ENCODE measurements around the gene OPRL1. TPM values are rescaled to one million over a fixed set of nuclear protein-coding genes. Genes with fewer than 3 reads are reported as not detected.

Gene OPRL1
- total RNA-seq, 4 donors from 2014 or later = 0.45 to 0.68 (median 0.52) TPM

DNA sequence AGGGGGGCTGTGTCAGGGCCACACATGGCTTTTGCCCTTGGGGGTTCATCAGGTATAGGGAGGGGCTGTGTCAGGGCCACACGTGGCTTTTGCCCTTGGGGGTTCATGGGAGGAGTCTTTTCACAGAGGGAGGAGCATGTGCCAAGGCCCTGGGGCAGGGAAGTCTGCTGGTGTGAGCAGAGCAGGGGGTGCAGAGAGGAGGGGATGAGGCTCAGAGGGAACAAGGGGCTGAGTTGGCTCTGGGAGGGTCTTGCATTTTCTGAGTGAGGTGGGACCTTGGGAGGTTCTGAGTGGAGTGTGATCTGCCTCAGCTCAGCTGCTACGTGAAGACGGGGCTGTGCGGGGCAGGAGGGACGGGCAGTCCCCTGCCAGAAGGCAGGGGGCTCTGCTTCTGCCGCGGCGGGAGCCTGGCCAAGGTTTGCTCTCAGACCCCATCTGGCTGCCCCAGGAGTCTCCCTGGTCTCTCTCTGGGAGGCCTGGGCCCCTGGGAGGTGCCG lies 24.4 kb upstream of the OPRL1 start:
- whole genome bisulfite sequencing = 64% methylated on average over 5 of the region's 9 CpGs
- Histone ChIP-seq H3K36me3 (no peaks in the 10 kb centered on the region), H3K4me3 (no peak overlapping the region), H3K4me1 (peaks cover 42% of the 10 kb centered on the region), H3K9me3 (no peaks in the 10 kb centered on the region), H3K27me3 (peaks cover 30% of the 10 kb centered on the region), H3K27ac (peak overlapping the region; percentile 62)
- TF ChIP-seq, protein P1, sequence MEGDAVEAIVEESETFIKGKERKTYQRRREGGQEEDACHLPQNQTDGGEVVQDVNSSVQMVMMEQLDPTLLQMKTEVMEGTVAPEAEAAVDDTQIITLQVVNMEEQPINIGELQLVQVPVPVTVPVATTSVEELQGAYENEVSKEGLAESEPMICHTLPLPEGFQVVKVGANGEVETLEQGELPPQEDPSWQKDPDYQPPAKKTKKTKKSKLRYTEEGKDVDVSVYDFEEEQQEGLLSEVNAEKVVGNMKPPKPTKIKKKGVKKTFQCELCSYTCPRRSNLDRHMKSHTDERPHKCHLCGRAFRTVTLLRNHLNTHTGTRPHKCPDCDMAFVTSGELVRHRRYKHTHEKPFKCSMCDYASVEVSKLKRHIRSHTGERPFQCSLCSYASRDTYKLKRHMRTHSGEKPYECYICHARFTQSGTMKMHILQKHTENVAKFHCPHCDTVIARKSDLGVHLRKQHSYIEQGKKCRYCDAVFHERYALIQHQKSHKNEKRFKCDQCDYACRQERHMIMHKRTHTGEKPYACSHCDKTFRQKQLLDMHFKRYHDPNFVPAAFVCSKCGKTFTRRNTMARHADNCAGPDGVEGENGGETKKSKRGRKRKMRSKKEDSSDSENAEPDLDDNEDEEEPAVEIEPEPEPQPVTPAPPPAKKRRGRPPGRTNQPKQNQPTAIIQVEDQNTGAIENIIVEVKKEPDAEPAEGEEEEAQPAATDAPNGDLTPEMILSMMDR (IDR thresholded peaks at IDR 0.05) = no peak
- no peak for TF ChIP-seq EP300 (IDR thresholded peaks at IDR 0.05)
- TF ChIP-seq POLR2A (IDR thresholded peaks at IDR 0.05) = no peak
- no peak for TF ChIP-seq POLR2AphosphoS5 (IDR thresholded peaks at IDR 0.05)
- DNase-seq (ENCODE audit: low spot score in 2 of 2) = no peak

DNA sequence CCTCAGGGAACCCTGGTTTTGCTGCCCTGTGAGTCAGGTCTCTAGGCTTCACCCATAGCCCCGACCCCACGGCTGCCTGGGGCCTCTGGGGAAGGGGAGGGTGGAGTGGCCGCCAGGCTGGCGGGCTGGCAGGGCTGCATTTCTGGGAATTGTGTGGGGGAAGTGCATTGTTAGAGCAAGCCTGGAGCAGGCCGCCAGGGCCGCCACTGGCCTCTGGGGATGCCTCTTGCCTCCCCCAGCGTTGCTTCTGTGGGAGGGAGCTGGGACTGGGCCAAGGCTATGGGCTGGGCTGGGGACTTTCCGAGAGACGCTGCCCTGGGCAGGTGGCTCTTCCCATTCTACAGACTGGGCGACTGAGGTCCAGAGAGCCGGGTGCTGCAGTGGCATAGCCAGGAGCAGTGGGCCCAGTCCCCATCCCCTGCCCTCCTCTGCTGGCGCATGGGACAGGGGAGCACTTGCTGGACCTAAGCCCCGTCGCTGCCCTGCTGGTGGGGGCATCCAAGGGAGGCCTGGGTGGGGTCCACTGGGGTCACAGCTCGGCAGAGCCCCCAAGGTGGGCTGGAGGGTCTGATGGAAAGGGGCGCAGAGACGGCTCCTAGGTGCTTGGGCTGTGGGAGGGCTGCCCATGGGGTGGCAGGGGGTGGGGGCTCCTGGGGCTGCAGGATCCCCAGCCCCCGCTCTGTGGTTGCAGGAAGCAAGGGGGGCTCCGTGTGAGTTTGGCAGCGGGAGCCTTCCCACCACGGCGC lies 23.8 kb upstream of the OPRL1 start:
- 45% methylated on average over 10 of the region's 22 CpGs for WGBS
- H3K9me3 ChIP-seq = no peaks in the 10 kb centered on the region
- no peak for TF ChIP-seq POLR2A (IDR thresholded peaks at IDR 0.05)
- TF ChIP-seq EP300 (IDR thresholded peaks at IDR 0.05) = no peak
- TF ChIP-seq, protein P1 (IDR thresholded peaks at IDR 0.05) = no peak
- TF ChIP-seq POLR2AphosphoS5 (IDR thresholded peaks at IDR 0.05) = peak in 1 of 3 donors; percentile 22
- peak overlapping the region; percentile 62 for H3K27ac ChIP-seq
- no peak for DNase-seq (ENCODE audit: low spot score in 2 of 2)
- peaks cover 42% of the 10 kb centered on the region for H3K4me1 ChIP-seq
- no peak overlapping the region for H3K4me3 ChIP-seq
- H3K27me3 ChIP-seq = peaks cover 24% of the 10 kb centered on the region
- H3K36me3 ChIP-seq = no peaks in the 10 kb centered on the region

DNA sequence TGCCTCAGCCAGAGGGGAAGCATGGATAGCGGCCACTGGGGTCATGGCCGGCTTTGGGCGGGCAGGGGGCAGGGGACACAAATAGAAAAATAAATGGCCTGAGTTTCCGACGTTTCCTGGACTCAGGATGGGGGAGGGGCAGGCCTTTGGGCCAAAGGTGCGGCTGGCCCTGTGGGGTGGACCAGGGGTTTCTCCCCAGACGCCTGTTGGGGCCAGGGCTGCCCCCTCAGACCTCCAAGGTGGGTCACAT lies 23.3 kb upstream of the OPRL1 start:
- H3K27ac ChIP-seq = peak overlapping the region; percentile 26

DNA sequence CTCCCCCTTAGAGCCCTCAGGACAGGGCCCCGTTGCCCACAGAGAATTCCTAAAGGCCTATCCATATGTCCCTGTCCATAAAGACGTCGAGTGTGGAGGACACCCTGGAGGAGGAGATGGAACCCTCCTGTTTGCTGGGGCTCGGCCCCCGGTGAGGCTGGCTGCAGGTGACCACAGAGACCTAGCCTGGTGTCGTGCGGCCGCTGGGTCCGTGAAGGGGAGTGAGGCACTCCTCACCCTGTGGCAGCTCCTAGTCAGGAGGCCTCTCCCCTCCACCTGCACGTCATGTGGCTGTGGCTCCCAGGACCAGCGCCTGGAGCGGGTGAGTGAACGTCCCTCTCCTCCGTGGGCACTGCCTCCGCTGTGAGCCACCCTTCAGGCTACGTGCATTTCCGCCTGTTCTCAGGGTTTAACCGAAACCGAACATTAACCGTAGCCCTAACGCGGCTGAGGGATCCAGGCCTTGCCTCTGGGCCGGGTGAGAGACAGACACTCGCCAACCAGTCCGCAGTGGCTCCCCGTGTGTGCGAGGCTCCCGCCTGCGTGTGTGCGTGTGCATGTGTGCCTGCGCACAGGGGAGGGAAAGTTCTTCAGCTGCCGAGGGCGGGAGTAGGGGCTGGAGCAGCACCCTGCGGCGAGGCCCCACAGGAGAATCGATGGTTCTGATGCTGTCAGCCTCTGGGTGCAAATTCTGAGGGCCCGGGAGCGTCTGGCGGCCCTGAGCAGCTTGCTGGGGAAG lies 22.8 kb upstream of the OPRL1 start:
- Histone ChIP-seq H3K9me3 (no peaks in the 10 kb centered on the region), H3K4me3 (no peak overlapping the region), H3K4me1 (peaks cover 43% of the 10 kb centered on the region), H3K27me3 (peaks cover 14% of the 10 kb centered on the region), H3K27ac (peak overlapping the region; percentile 26), H3K36me3 (no peaks in the 10 kb centered on the region)
- TF ChIP-seq POLR2A (IDR thresholded peaks at IDR 0.05) = no peak
- no peak for TF ChIP-seq POLR2AphosphoS5 (IDR thresholded peaks at IDR 0.05)
- TF ChIP-seq EP300 (IDR thresholded peaks at IDR 0.05) = no peak
- TF ChIP-seq, protein P1 (IDR thresholded peaks at IDR 0.05) = no peak
- DNase-seq (ENCODE audit: low spot score in 2 of 2) = no peak
- WGBS = 54% methylated on average over 14 of the region's 39 CpGs

More for the DNA sequence above, 23.3 kb upstream of the OPRL1 start:
- Histone ChIP-seq H3K9me3 (no peaks in the 10 kb centered on the region), H3K27me3 (peaks cover 19% of the 10 kb centered on the region), H3K36me3 (no peaks in the 10 kb centered on the region), H3K4me3 (no peak overlapping the region), H3K4me1 (peaks cover 42% of the 10 kb centered on the region)
- WGBS = 100% methylated on average over 1 of the region's 7 CpGs
- no peak for DNase-seq (ENCODE audit: low spot score in 2 of 2)
- TF ChIP-seq POLR2A (IDR thresholded peaks at IDR 0.05) = no peak
- no peak for TF ChIP-seq POLR2AphosphoS5 (IDR thresholded peaks at IDR 0.05)
- TF ChIP-seq, protein P1 (IDR thresholded peaks at IDR 0.05) = no peak
- no peak for TF ChIP-seq EP300 (IDR thresholded peaks at IDR 0.05)

Measured in suprapubic skin (tissue), 4 donors.